ENCODE data around the gene STK40.

Gene STK40

GRCh38 chr1:36397378-36398230 is 11.9 kb upstream of the STK40 start, which contains the start of gene LSM10:
TSS of gene LSM10 (minus strand) at chr1:36397908. CDS start at chr1:36394129, 3,779 bp downstream.
- peak; percentile 87 for DNase-seq

GRCh38 chr1:36397083-36397377 is 11.3 kb upstream of the STK40 start:
- no peak for DNase-seq

GRCh38 chr1:36396359-36396758 is 10.6 kb upstream of the STK40 start:
- DNase-seq, result no peak

- DNase-seq, result no peak
These were observed 8.0 kb upstream of the STK40 start for GRCh38 chr1:36393686-36394085.

DNA sequence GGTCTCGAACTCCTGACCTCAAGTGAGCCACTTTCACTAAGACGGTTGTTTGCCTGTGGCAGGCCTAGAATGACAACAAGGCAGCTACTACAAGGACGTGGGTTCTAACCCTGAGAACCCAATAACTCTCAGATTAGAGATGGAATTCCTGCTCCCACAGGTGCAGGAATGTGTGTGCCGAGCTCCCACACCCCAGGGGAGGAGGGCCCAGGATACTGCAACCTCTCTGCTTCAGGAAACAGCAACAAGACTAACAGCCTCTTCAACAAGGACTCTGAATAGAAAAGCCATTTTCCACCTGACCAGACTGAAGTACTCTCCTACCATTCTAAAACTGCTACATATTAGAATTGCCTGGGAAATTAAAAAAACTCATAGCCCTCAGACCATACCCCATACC is 7.1 kb upstream of the STK40 start:
- DNase-seq, result no peak

DNA sequence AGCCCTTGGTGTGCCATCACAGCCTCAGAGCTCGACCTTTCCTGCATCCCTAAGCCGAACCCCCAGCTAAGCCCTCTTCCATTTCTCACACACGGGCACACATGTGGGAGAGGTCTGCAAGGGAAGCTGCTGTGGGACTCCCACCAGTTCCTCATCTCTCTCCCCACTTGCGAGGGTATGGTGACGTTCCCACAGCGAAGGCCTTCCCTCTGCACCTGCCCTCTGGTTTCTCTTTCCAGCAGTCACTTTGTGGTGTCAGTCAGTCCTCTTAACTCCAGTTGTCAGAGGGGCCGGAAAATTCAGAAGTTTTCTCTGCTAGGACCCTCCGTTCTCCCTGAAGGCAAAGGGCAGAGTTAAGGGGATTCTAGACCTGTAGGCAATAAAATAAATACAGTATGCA is 5.5 kb upstream of the STK40 start:
- DNase-seq, result no peak

GRCh38 chr1:36390411-36390810 is 4.7 kb upstream of the STK40 start:
- no peak for DNase-seq

DNA sequence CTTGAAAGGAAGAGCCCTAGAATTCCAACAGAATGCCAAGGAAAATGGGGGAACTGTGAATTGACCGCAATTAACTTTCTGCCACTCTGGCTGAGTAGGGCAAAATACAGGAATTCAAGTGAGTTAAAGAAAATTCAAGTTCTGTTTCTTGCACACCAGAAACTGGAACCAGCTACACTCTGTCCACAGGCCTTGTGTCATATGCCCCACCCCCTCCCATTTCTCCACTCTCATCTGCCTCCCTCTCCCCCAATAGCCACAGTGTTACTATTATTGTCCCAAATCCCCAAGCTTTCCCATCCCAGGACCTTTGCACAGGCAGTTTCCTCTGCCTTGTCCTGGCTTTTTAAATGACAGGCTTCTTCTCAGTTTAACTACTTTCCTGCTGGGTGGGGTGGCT is 4.3 kb upstream of the STK40 start:
- no peak for DNase-seq

DNA sequence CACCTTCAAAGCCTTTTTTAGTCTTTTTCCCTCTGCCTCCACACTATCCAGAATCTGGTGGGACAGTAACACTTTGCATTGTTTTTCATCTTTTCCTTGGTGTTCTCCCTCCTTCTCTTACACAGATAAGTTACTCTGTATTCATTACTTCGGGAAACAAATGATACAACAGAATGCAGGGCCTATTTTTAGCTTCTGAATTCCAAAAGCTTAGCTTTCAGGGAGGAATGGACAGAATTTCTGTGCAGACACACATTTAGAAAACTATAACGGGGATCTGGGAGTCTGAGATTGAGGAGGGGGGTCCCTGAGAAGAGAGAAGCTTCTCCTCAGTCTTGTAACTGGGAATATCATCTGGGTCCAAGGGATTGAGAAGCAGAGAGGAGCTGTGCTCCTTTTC is 3.5 kb upstream of the STK40 start:
- DNase-seq, result no peak

GRCh38 chr1:36387141-36387949 is 1.6 kb upstream of the STK40 start:
- no peak for DNase-seq

DNA sequence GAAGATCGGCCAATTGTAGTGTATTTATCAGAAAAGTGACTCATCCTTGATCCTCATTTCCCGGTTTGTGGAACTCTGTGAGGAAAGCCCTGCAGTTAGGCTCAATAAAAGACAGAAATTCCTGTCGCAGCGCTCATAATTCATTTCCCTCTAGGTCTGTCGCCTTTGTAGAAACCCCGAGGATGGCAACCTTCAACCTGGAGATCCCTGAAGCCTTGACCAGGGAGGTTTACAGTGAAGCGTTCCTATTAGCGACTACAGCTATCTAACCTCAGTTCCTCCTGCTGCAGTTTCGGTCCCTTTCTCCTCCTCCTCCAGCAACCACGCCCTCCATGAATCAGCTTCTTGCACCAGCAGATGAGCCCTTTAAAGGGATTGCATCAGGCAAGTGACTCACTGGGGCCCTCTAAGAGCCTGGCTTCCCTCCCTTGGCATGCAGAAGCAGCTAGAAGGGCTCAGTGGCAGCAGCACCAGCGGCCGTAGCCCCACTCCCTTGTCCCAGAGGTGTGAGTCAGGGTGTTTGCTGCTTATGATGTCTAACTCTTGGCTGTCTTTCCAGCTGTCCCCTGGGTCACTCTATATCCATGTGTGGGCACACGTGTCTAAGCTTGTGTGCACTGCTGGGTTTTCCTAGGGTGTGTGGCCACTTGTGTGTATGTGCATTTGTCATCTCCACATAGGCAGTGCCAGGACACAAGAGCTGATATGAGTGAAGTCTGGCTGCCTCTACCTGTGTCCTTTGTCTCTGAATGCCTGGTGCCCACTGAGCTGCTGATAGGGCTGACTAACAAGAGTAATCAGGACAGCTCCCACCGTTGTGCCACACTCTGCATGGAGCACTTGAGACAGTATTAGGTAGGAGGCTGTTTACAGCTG is 779 bp upstream of the STK40 start:
- peak; percentile 66 for DNase-seq

- DNase-seq, result peak; percentile 61
These were observed 948 bp downstream of the STK40 start for GRCh38 chr1:36384542-36385409.

- no peak for DNase-seq
These were observed 2.5 kb downstream of the STK40 start for GRCh38 chr1:36383240-36383639.

- no peak for DNase-seq
These were observed 3.1 kb downstream of the STK40 start for GRCh38 chr1:36382669-36383068.

DNA sequence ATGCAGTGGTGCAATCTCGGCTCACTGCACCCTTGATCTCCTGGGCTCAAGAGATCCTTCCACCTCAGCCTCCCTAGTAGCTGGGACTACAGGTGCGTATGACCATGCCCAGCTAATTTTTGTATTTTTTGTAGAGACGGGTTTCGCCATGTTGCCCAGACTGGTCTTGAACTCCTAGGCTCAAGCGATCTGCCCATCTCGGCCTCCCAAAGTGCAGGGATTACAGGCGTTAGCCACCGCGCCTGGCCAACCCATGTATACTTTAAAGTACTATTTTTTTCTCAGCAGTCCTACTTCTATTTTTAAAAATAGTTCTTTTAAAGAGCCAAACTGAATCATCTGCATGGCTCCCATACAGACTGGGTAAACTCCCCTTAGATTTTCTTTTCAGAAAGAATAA is 3.5 kb downstream of the STK40 start:
- DNase-seq, result no peak

DNA sequence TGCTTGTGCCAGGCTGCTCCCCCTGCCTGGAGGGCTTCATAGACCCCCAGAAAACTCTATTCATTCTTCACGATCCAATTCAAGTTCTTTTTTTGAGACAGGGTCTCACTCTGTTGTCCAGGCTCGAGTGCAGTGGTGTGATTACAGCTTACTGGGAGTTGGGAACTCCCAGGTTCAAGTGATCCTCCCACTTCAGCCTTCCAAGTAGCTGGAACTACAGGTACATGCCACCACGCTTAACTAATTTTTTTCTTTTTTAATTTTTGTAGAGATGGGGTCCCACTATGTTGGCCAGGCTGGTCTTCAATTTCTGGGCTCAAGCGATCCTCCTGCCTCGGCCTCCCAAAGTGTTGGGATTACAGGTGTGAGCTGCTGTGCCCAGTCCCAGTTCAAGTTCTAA is 4.3 kb downstream of the STK40 start:
- no peak for DNase-seq

DNA sequence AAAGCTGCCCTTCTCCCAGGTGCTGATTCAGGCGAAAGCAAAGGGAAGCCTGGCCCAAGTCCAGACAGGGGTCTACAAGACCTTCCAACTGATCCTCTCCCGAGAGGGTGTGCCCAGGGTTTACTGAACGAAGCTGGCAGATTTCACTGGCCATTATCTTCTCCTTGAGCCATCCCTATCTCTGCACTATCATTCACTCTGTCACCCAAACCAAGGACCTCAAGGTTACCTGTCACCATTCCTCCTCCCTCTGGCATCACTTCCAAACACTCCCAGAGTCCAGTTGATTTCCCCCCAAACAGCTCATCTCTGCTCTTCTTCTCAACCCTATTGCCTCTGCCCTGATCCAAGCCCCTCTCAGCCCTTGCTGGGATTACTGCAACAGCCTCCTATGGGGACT is 4.9 kb downstream of the STK40 start:
- DNase-seq, result no peak

GRCh38 chr1:36380143-36380619 is 5.5 kb downstream of the STK40 start:
- no peak for DNase-seq

- DNase-seq, result no peak
These were observed 7.8 kb downstream of the STK40 start for GRCh38 chr1:36377791-36378492.

DNA sequence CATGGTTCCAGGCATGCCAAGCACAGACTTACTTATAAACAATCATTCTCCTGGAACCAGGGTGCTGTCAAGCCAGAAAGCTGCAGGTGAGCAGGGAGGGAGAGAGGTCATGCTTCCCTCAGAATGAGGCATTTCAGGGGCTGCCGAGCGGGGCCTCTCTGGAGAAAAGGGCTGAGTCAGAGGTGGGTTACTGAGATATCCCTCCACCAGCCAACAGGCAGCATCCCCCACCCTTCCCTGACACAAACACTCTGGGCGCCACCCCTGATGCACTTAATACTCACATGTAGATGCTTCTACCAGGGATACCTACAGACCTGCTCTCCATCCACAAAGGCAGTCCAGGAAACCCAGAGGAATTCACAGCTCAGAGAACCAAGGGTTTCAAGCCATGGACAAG is 13.1 kb downstream of the STK40 start:
- DNase-seq, result no peak

DNA sequence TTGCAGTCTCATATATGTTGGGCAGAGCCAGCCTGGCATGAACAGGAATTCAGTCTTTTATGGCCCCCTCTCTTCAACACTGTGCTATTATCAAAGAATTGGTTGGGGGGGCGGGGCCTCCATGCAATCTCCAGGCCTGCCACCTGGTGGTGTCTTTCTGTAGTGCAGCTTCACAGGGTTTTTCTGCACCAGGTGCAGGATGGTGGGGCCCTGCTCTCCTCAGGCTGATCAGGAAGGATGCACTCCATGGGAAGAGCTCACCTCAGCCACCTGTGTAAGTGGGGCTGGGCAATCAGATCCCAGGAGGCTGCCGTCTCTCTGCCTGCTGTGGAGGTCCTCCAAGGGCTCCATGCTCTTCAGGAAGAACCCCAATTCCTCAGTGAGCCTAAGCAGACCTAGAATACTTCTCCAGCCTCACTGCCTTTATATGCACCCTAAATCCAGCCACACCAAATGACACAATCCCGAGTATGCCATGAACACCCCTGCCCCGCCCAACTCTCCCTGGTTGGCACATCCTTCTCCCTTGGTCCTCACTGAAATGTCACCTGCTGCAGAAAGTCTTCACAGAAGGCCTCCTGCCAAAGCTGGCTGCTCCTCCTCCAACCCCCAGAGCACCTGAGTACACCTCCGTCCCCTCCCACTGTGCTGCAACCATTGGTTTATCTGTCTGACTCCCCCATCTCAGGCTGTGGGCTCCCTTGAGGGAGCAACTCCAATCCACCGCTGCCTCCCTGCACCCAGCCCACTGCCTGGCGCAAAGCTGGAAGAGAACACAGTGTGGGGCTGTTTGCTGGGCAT is 16.5 kb downstream of the STK40 start:
- peak; percentile 67 for DNase-seq

Measured in NCI-H1105 treated with DMSO at 0.1 percent for 48 hours (cell line).